ENCODE data around the gene ARMC3. TPM values are rescaled to one million over a fixed set of nuclear protein-coding genes. Genes with fewer than 3 reads are reported as not detected.

The ARMC3 gene
- total RNA-seq, 2 experiments from 2014 or later: not detected

Other genes with a start within 250 kb of the ARMC3 start
- 100 to 1,000 TPM; 126 to 137 TPM for gene PIP4K2A, start 213.5 kb upstream of the ARMC3 start, total RNA-seq
- gene MSRB2, start 167.5 kb downstream of the ARMC3 start, total RNA-seq: 10 to 100 TPM; 11.0 to 11.7 TPM